NCI-H1694 (cell line): ENCODE measurements around the gene HPD.

Experiments used
- DNase-seq: peaks from one replicate; lab custom pipeline; 2025; lab: John Stamatoyannopoulos, UW

HPD gene

GRCh38 chr12:121828826-121829225, 29.8 kb downstream of the HPD start:
- no peak for DNase-seq

- no peak for DNase-seq
Observed at GRCh38 chr12:121828306-121828705, 30.4 kb downstream of the HPD start.

GRCh38 chr12:121827351-121828099, 31.1 kb downstream of the HPD start:
- DNase-seq: no peak

GRCh38 chr12:121826318-121827150, 32.1 kb downstream of the HPD start:
- DNase-seq: no peak

- no peak for DNase-seq
Observed at GRCh38 chr12:121825041-121825523, 33.6 kb downstream of the HPD start.

GRCh38 chr12:121823727-121824115, 34.9 kb downstream of the HPD start:
- DNase-seq: no peak

- no peak for DNase-seq
Observed at GRCh38 chr12:121823101-121823726, 35.4 kb downstream of the HPD start.

- no peak for DNase-seq
Observed at GRCh38 chr12:121822393-121823100, 36.1 kb downstream of the HPD start.

- no peak for DNase-seq
Observed at GRCh38 chr12:121820056-121820455, 38.6 kb downstream of the HPD start.

GRCh38 chr12:121819212-121819949, 39.3 kb downstream of the HPD start:
- no peak for DNase-seq

- no peak for DNase-seq
Observed at GRCh38 chr12:121817648-121818043, 41.0 kb downstream of the HPD start.

GRCh38 chr12:121816925-121817647, 41.6 kb downstream of the HPD start:
- no peak for DNase-seq

- DNase-seq: no peak
Observed at GRCh38 chr12:121815263-121815662, 43.4 kb downstream of the HPD start.

- DNase-seq: no peak
Observed at GRCh38 chr12:121814429-121815119, 44.1 kb downstream of the HPD start.

GRCh38 chr12:121813951-121814350, 44.7 kb downstream of the HPD start:
- DNase-seq: no peak

GRCh38 chr12:121812921-121813896, 45.5 kb downstream of the HPD start:
- DNase-seq: no peak

- no peak for DNase-seq
Observed at GRCh38 chr12:121812320-121812871, 46.3 kb downstream of the HPD start.
